ENCODE measurements around the gene COPG2.
"Not testable (repeated sequence)": the region's sequence is repeated elsewhere in the genome, so short reads cannot be mapped to it uniquely, and the experiment has no call there.

- TF ChIP-seq, protein P1, sequence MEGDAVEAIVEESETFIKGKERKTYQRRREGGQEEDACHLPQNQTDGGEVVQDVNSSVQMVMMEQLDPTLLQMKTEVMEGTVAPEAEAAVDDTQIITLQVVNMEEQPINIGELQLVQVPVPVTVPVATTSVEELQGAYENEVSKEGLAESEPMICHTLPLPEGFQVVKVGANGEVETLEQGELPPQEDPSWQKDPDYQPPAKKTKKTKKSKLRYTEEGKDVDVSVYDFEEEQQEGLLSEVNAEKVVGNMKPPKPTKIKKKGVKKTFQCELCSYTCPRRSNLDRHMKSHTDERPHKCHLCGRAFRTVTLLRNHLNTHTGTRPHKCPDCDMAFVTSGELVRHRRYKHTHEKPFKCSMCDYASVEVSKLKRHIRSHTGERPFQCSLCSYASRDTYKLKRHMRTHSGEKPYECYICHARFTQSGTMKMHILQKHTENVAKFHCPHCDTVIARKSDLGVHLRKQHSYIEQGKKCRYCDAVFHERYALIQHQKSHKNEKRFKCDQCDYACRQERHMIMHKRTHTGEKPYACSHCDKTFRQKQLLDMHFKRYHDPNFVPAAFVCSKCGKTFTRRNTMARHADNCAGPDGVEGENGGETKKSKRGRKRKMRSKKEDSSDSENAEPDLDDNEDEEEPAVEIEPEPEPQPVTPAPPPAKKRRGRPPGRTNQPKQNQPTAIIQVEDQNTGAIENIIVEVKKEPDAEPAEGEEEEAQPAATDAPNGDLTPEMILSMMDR (conservative IDR thresholded peaks at IDR 0.05 in 1 of 2, IDR thresholded peaks at IDR 0.05 in 1 of 2; ENCODE audit: low read depth in 1 of 2, low read length in 2 of 2) = not testable (repeated sequence)
- TF ChIP-seq EZH2 (IDR thresholded peaks at IDR 0.05; ENCODE audit: low read length, missing control alignments) = not testable (repeated sequence)
Observed at GRCh38 chr7:130527752-130528355, 140.7 kb downstream of the COPG2 start.

Data from fibroblast of lung (primary cell).